Lower leg skin (tissue), 4 donors: ENCODE results near the gene METRN. TPM values are rescaled to one million over a fixed set of nuclear protein-coding genes. Genes with fewer than 3 reads are reported as not detected.

Experiments
- DNase-seq, 2 donors: peaks; one replicate each; pipeline ENCODE4 v3.0.0-alpha.2; 2019; ENCODE audit warnings: low spot score in 2 of 2
- H3K4me3 ChIP-seq: fragments of 200-600 bp; sonication (generic); 2 replicates; pipeline ENCODE4 v1.5.1; 2017; ENCODE audit warnings: mild to moderate bottlenecking, low read depth; ENCODE audit not compliant: poor library complexity, severe bottlenecking
- POLR2A ChIP-seq, 2 donors: fragments of 450-650 bp; IDR thresholded peaks; one replicate each; pipeline ENCODE4 v1.6.1; 2016 to 2017; ENCODE audit warnings: antibody characterized with exemption in 2 of 2, mild to moderate bottlenecking in 1 of 2, moderate library complexity in 1 of 2
- WGBS, 2 donors: methylation state at CpG; one replicate each; pipeline ENCODE4 v1.1.5; 2018; 5-methylcytosine and 5-hydroxymethylcytosine counted together
- intact Hi-C: fragments of 100-400 bp; cut with DNase I; formaldehyde crosslinking; loops from one replicate; pipeline ENCODE4 v1.15.0; 2023; ENCODE audit warnings: low total_unique reads
- total RNA-seq, 4 donors: library from RNA; depleted of rRNA; stranded (reverse); fragments of >200 nt; gene quantifications; one replicate each; pipeline ENCODE4 v1.1.0, GENCODE V29; 2016
- TF ChIP-seq, protein P1 (sequence below), 3 donors: fragments of 450-650 bp; IDR thresholded peaks; one replicate each; pipeline ENCODE4 v1.5.1; 2016; ENCODE audit warnings: antibody characterized with exemption in 3 of 3, mild to moderate bottlenecking in 3 of 3, moderate library complexity in 2 of 3

Gene METRN
- total RNA-seq, 4 donors from 2014 or later = 24.2 to 48.4 (median 36.0) TPM

DNA sequence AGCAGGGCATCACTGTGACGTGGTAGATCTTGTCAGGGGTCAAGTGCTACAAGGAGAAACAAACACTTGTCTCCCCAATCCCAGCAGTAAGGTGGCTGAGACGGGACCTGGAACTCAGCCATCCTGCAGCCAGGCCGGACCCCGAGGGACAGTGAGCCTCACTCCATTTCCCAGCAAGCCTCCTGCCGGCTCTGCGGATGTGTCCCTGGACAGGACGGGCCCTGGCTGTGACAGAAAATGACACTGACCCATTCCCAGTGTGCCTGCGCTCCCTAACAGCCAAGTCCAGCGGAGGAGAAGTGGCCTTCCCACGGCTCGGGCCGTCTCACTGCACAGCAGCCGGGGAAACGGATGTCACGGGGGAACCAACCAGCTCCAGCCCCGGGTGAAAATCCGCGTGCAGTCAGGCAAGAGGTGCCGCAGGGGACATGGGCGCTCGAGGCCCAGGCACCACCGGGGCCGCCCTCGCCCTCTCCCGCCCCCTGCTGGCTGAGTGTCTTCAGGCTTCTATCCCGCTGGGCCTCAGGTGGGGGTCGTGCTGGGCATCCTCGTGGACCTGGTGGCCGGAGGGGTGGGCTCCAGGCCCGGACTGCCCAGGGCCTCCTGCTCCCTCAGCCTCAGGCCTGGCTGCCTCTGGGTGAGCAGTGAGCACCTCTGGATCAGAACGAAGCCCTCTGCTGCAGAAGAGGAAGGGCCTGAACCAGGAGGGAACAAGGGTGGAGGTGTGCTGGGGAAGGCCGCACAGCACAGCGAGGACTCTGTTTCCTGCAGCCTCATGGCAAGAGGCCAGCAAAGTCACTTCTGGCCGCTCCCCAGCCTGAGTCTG lies 18.7 kb downstream of the METRN start:
- no peak for DNase-seq
- intact Hi-C loops = no loop called here
- 85 to 91% methylated on average over 28 to 34 of the region's 34 CpGs for WGBS, 2 donors

DNA sequence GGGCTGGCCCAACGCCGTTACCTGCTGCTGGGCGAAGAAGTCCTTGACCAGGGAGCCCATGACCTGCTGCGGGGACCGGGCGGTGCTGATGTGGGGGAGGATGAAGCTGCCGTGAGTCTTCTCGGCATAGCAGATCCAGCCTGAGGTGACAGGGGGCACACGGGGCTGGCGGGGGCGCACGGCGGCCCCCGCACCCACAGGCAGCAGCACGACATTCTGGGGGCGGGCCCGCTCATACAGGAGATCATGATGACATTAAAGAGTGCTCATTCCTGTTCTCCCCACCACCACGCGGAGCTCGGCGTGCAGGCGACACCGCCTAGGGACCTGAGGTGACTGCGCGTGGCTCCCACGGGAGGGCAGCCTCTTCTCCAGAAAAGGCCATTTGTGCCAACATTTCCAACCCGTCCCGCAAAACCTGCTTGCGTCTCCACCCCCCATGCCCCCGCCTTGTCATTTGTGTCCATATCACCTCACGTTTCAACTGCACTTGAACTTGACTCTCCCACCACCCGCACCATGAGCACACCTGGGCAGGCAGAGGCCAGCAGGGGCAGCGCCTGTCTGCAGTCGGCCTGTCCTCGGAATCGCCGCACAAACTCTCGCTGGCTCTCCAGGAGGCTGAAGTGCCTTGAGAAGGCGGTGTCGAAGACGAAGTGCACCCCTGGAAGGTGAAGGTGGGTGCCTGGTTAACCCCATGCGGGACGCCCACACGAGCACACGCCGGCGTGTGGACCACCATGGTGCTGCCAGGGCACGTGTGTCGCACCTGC lies 19.5 kb downstream of the METRN start:
- intact Hi-C loops = no loop called here
- DNase-seq = no peak
- no peak overlapping the region for H3K4me3 ChIP-seq
- 89 to 91% methylated on average over 49 of the region's 49 CpGs for WGBS, 2 donors
- TF ChIP-seq, protein P1, sequence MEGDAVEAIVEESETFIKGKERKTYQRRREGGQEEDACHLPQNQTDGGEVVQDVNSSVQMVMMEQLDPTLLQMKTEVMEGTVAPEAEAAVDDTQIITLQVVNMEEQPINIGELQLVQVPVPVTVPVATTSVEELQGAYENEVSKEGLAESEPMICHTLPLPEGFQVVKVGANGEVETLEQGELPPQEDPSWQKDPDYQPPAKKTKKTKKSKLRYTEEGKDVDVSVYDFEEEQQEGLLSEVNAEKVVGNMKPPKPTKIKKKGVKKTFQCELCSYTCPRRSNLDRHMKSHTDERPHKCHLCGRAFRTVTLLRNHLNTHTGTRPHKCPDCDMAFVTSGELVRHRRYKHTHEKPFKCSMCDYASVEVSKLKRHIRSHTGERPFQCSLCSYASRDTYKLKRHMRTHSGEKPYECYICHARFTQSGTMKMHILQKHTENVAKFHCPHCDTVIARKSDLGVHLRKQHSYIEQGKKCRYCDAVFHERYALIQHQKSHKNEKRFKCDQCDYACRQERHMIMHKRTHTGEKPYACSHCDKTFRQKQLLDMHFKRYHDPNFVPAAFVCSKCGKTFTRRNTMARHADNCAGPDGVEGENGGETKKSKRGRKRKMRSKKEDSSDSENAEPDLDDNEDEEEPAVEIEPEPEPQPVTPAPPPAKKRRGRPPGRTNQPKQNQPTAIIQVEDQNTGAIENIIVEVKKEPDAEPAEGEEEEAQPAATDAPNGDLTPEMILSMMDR (IDR thresholded peaks at IDR 0.05) = no peak
- TF ChIP-seq POLR2A (IDR thresholded peaks at IDR 0.05) = no peak

More for the DNA sequence above, 18.7 kb downstream of the METRN start:
- H3K4me3 ChIP-seq = no peak overlapping the region
- TF ChIP-seq POLR2A (IDR thresholded peaks at IDR 0.05) = no peak
- TF ChIP-seq, protein P1 (IDR thresholded peaks at IDR 0.05) = no peak

DNA sequence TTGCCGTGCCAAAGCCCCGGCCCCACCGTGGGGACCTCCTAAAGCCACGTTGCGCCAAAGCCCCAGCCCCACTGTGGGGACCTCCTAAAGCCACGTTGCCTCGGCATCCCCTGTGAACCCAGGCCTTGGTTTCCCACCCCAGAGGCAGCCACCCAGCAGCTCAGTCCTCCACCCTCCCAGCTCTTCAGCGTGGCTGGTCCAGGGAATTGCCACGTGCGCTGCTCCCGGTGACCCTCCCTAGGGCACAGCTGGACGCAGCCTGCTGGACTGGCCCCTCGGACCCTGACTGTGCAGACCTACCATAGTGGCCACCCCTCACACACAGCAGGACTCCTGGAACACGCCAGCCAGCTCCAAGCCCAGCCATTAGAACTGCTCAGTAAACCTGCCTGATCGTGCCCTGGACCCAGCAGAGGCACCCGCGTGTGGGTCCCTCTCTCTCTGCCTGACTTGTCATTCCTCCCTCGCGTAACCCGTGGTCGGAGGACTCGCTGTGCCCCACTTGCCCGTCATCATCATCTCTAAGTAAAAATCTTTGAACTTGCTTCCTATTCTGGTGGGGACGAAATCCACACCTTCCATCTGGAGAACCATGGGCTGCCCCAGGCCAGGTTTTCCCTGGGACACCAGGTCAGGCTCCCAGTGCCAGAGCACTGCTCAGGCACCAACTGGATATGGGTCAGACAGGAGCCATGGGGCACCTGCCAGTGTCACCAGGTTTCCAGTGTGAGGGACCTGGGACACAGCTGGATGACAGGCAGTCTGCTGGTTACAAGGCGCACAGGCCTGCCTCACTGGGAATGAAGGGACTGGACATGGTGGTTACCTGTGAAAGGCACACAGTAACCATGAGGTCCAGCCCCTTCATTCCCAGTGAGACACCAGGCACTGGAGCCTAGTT lies 20.3 kb downstream of the METRN start:
- TF ChIP-seq, protein P1 (IDR thresholded peaks at IDR 0.05) = no peak
- no peak for TF ChIP-seq POLR2A (IDR thresholded peaks at IDR 0.05)
- H3K4me3 ChIP-seq = no peak overlapping the region
- DNase-seq = no peak
- WGBS, 2 donors = 93 to 94% methylated on average over 25 of the region's 25 CpGs
- intact Hi-C loops = no loop called here

DNA sequence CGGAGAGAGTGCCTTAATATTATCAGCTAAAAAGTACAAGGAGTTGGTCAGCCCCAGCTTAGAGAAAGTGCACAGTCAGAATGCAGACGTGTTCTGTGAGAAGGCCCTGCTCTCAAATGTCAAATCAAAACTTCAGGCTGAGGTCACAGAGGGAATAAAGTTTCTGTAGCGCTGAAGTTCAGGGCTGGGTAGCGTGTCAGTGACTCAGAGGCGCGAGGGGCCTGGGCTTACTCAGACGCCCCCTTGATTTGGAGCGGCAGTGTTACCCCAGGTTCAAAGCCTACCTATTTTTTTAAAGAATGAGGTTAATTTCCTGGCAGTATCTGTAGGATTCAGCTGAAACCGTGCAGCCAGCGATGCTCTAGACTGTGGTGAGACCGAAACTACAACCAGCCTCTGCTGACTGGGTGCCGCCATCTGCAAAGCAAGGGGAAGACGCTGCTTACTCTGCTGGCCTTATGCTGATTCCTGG lies 21.1 kb downstream of the METRN start:
- WGBS, 2 donors = 87 to 93% methylated on average over 13 of the region's 13 CpGs
- intact Hi-C loops = no loop called here
- TF ChIP-seq, protein P1 (IDR thresholded peaks at IDR 0.05) = no peak
- H3K4me3 ChIP-seq = no peak overlapping the region
- DNase-seq = no peak

DNA sequence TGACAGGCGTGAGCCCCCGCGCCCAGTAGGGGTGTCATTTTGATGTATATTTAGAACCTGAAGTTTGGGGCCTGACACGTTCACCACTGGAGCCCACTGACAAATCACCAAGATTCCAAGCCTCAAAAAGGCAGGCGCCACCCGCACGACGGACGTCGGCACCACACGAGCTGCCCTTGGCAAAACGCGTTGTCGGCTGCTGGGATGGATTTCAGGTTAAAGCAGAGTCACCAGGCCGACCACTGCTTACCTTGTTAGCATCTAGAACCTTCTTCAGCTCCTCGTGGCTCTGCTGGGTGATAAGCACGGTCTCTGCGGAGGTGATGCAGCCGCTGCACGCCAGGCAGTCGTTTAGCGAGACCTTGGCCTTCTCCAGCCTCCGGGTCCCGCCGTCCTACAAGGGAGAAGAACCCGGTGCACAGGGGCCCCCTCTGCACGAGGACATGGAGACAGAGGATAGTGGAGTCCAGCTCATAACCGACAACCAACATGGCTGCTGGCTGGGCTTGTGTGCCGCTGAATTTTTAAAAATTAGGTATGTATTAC lies 22.1 kb downstream of the METRN start:
- TF ChIP-seq, protein P1 (IDR thresholded peaks at IDR 0.05) = no peak
- no peak for TF ChIP-seq POLR2A (IDR thresholded peaks at IDR 0.05)
- WGBS, 2 donors = 95% methylated on average over 29 of the region's 29 CpGs
- intact Hi-C loops = no loop called here
- DNase-seq = no peak
- no peak overlapping the region for H3K4me3 ChIP-seq
